Right atrium auricular region (tissue), 2 donors: ENCODE results near the gene TXNRD1. TPM values are rescaled to one million over a fixed set of nuclear protein-coding genes. Genes with fewer than 3 reads are reported as not detected.

ENCODE experiments used
- DNase-seq: peaks from one replicate; pipeline ENCODE4 v3.0.0-alpha.2; 2019; ENCODE audit warnings: low spot score
- H3K27ac ChIP-seq, 2 donors: fragments of 200-600 bp; sonication (generic); 1 replicate in 1 of 2; 2 replicates in 1 of 2; pipeline ENCODE4 v1.5.1; 2016 to 2019
- H3K27me3 ChIP-seq, 2 donors: fragments of 200-600 bp; sonication (generic); one replicate each; pipeline versions ENCODE4 v1.5.1 to v1.6.0; 2017 to 2019
- H3K36me3 ChIP-seq: fragments of 200-600 bp; sonication (generic); one replicate; pipeline ENCODE4 v1.5.1; 2016
- H3K4me1 ChIP-seq, 2 donors: fragments of 200-600 bp; sonication (generic); one replicate each; pipeline versions ENCODE4 v1.5.1 to v1.6.0; 2017 to 2019
- H3K4me3 ChIP-seq, 2 donors: fragments of 200-600 bp; sonication (generic); 1 replicate in 1 of 2; 2 replicates in 1 of 2; pipeline ENCODE4 v1.5.1; 2017 to 2019; ENCODE audit warnings: mild to moderate bottlenecking in 1 of 2, moderate library complexity in 1 of 2
- H3K9me3 ChIP-seq, 2 donors: fragments of 200-600 bp; sonication (generic); one replicate each; pipeline ENCODE4 v1.5.1; 2019
- total RNA-seq, 2 donors: library from RNA; depleted of rRNA; stranded (reverse); fragments of >200 nt; gene quantifications; one replicate each; pipeline ENCODE4 v1.1.0, GENCODE V29; 2016
- TF ChIP-seq, protein P1 (sequence below), 2 donors: fragments of 200-600 bp; sonication (generic); IDR thresholded peaks; one replicate each; pipeline ENCODE4 v1.5.1; 2019; ENCODE audit warnings: antibody characterized with exemption in 2 of 2

The TXNRD1 gene
- total RNA-seq, 2 donors from 2014 or later: 191 to 286 TPM

DNA sequence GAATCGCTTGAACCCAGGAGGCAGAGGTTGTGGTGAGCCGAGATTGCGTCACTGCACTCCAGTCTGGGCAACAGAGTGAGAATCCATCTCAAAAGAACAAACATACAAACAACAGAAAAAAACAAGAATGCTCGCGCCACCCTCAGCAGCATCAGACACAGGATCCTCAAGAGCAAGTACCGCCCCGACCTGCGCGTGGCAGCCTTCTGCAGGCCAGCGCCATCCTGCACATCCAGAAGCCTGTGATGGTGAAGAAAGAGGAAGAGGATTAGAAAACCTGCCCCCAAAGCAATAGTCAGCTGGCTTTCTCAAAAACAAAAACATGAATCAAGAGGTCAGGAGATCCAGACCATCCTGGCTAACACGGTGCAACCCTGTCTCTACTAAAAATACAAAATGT lies 57.9 kb downstream of the TXNRD1 start:
- H3K4me1 ChIP-seq: no peaks in the 10 kb centered on the region
- no peaks in the 10 kb centered on the region for H3K9me3 ChIP-seq
- no peak for DNase-seq
- H3K4me3 ChIP-seq: no peak overlapping the region
- no peak overlapping the region for H3K27ac ChIP-seq
- H3K36me3 ChIP-seq: no peaks in the 10 kb centered on the region
- H3K27me3 ChIP-seq: no peaks in the 10 kb centered on the region
- TF ChIP-seq, protein P1, sequence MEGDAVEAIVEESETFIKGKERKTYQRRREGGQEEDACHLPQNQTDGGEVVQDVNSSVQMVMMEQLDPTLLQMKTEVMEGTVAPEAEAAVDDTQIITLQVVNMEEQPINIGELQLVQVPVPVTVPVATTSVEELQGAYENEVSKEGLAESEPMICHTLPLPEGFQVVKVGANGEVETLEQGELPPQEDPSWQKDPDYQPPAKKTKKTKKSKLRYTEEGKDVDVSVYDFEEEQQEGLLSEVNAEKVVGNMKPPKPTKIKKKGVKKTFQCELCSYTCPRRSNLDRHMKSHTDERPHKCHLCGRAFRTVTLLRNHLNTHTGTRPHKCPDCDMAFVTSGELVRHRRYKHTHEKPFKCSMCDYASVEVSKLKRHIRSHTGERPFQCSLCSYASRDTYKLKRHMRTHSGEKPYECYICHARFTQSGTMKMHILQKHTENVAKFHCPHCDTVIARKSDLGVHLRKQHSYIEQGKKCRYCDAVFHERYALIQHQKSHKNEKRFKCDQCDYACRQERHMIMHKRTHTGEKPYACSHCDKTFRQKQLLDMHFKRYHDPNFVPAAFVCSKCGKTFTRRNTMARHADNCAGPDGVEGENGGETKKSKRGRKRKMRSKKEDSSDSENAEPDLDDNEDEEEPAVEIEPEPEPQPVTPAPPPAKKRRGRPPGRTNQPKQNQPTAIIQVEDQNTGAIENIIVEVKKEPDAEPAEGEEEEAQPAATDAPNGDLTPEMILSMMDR (IDR thresholded peaks at IDR 0.05): no peak

DNA sequence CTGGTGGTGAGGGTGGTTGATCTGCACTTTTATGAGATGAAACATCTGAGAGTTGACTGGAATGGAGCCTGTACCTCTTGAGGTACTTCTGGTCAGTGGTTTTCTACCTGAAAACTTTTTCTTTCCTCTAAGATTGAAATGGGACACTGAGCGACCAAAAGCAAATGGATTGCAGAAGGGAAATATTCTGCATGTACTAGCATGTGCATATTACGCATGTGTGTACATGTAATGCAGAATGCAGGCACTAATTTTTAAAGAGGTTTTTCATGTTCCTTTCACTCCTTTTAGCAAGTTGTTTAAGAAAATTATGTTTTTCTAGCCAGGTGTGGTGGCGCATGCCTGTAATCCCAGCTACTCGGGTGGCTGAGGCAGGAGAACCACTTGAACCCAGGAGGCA lies 59.2 kb downstream of the TXNRD1 start:
- H3K9me3 ChIP-seq: no peaks in the 10 kb centered on the region
- no peaks in the 10 kb centered on the region for H3K4me1 ChIP-seq
- no peak overlapping the region for H3K27ac ChIP-seq
- no peak overlapping the region for H3K4me3 ChIP-seq
- no peaks in the 10 kb centered on the region for H3K36me3 ChIP-seq
- DNase-seq: no peak
- TF ChIP-seq, protein P1 (IDR thresholded peaks at IDR 0.05): no peak
- no peaks in the 10 kb centered on the region for H3K27me3 ChIP-seq

GRCh38 chr12:104275689-104276088 lies 60.1 kb downstream of the TXNRD1 start:
- no peak for DNase-seq
- no peaks in the 10 kb centered on the region for H3K4me1 ChIP-seq
- TF ChIP-seq, protein P1 (IDR thresholded peaks at IDR 0.05): no peak
- H3K4me3 ChIP-seq: no peak overlapping the region
- no peak overlapping the region for H3K27ac ChIP-seq
- no peaks in the 10 kb centered on the region for H3K36me3 ChIP-seq
- H3K9me3 ChIP-seq: no peaks in the 10 kb centered on the region
- no peaks in the 10 kb centered on the region for H3K27me3 ChIP-seq

GRCh38 chr12:104276273-104277131 lies 60.9 kb downstream of the TXNRD1 start:
- Histone ChIP-seq H3K36me3 (no peaks in the 10 kb centered on the region), H3K27me3 (no peaks in the 10 kb centered on the region), H3K9me3 (no peaks in the 10 kb centered on the region), H3K4me1 (no peaks in the 10 kb centered on the region), H3K27ac (peak overlapping the region in 1 of 2 donors; percentile 16), H3K4me3 (no peak overlapping the region)
- TF ChIP-seq, protein P1 (IDR thresholded peaks at IDR 0.05): no peak
- DNase-seq: no peak

- Histone ChIP-seq H3K36me3 (no peaks in the 10 kb centered on the region), H3K27ac (no peak overlapping the region), H3K4me3 (no peak overlapping the region), H3K27me3 (no peaks in the 10 kb centered on the region), H3K4me1 (no peaks in the 10 kb centered on the region), H3K9me3 (no peaks in the 10 kb centered on the region)
- TF ChIP-seq, protein P1 (IDR thresholded peaks at IDR 0.05): no peak
- no peak for DNase-seq
These were observed 63.6 kb downstream of the TXNRD1 start for GRCh38 chr12:104279164-104279563.
